Activated naive CD8-positive, alpha-beta T cell (primary cell): ENCODE measurements around the gene RPL22.

Source experiments
- H3K27ac Mint-ChIP-seq: one replicate; pipeline ENCODE4 v1.8.0; 2021; ENCODE audit warnings: mixed read lengths
- H3K27me3 Mint-ChIP-seq: one replicate; pipeline ENCODE4 v1.8.0; 2021; ENCODE audit warnings: mixed read lengths
- H3K36me3 Mint-ChIP-seq: one replicate; pipeline ENCODE4 v1.8.0; 2021; ENCODE audit warnings: mixed read lengths
- H3K4me1 Mint-ChIP-seq: one replicate; pipeline ENCODE4 v1.8.0; 2021; ENCODE audit warnings: low read depth, mixed read lengths
- H3K4me3 Mint-ChIP-seq: one replicate; pipeline ENCODE4 v1.8.0; 2021; ENCODE audit warnings: mild to moderate bottlenecking, mixed read lengths
- H3K9me3 Mint-ChIP-seq: one replicate; pipeline ENCODE4 v1.8.0; 2021; ENCODE audit warnings: low read depth, mixed read lengths

The RPL22 gene

GRCh38 chr1:6212193-6212959 is 13.0 kb upstream of the RPL22 start:
- H3K27me3 Mint-ChIP-seq, result peaks cover 20% of the 10 kb centered on the region
- H3K4me3 Mint-ChIP-seq, result no peak overlapping the region
- no peaks in the 10 kb centered on the region for H3K36me3 Mint-ChIP-seq
- no peak overlapping the region for H3K27ac Mint-ChIP-seq
- H3K9me3 Mint-ChIP-seq, result no peaks in the 10 kb centered on the region
- peaks cover 5% of the 10 kb centered on the region for H3K4me1 Mint-ChIP-seq

GRCh38 chr1:6211731-6212130 is 12.3 kb upstream of the RPL22 start:
- H3K4me1 Mint-ChIP-seq, result peaks cover 8% of the 10 kb centered on the region
- H3K27me3 Mint-ChIP-seq, result peaks cover 18% of the 10 kb centered on the region
- no peaks in the 10 kb centered on the region for H3K9me3 Mint-ChIP-seq

GRCh38 chr1:6210591-6211355 is 11.4 kb upstream of the RPL22 start:
- H3K4me1 Mint-ChIP-seq, result peaks cover 8% of the 10 kb centered on the region
- H3K27me3 Mint-ChIP-seq, result peaks cover 16% of the 10 kb centered on the region
- H3K36me3 Mint-ChIP-seq, result no peaks in the 10 kb centered on the region

More at GRCh38 chr1:6211731-6212130, 12.3 kb upstream of the RPL22 start:
- Mint-ChIP-seq H3K4me3 (no peak overlapping the region), H3K27ac (no peak overlapping the region), H3K36me3 (no peaks in the 10 kb centered on the region)

GRCh38 chr1:6209661-6210580 is 10.5 kb upstream of the RPL22 start:
- no peaks in the 10 kb centered on the region for H3K9me3 Mint-ChIP-seq
- H3K27ac Mint-ChIP-seq, result no peak overlapping the region
- peak overlapping the region; percentile 30 for H3K4me3 Mint-ChIP-seq
- H3K4me1 Mint-ChIP-seq, result peaks cover 11% of the 10 kb centered on the region
- peaks cover 12% of the 10 kb centered on the region for H3K27me3 Mint-ChIP-seq
- H3K36me3 Mint-ChIP-seq, result no peaks in the 10 kb centered on the region

More at GRCh38 chr1:6210591-6211355, 11.4 kb upstream of the RPL22 start:
- Mint-ChIP-seq H3K9me3 (no peaks in the 10 kb centered on the region), H3K4me3 (no peak overlapping the region), H3K27ac (no peak overlapping the region)

GRCh38 chr1:6208723-6209660 is 9.6 kb upstream of the RPL22 start:
- H3K27ac Mint-ChIP-seq, result no peak overlapping the region
- H3K27me3 Mint-ChIP-seq, result peaks cover 12% of the 10 kb centered on the region
- H3K4me3 Mint-ChIP-seq, result peak overlapping the region; percentile 30
- no peaks in the 10 kb centered on the region for H3K9me3 Mint-ChIP-seq
- H3K36me3 Mint-ChIP-seq, result no peaks in the 10 kb centered on the region
- H3K4me1 Mint-ChIP-seq, result peaks cover 13% of the 10 kb centered on the region

GRCh38 chr1:6207921-6208320 is 8.5 kb upstream of the RPL22 start:
- Mint-ChIP-seq H3K4me3 (peak overlapping the region; percentile 35), H3K27ac (no peak overlapping the region)

GRCh38 chr1:6207075-6207885 is 7.9 kb upstream of the RPL22 start:
- Mint-ChIP-seq H3K36me3 (no peaks in the 10 kb centered on the region), H3K4me1 (peaks cover 13% of the 10 kb centered on the region), H3K9me3 (no peaks in the 10 kb centered on the region), H3K27me3 (peaks cover 11% of the 10 kb centered on the region), H3K27ac (no peak overlapping the region), H3K4me3 (peak overlapping the region; percentile 72)

More at GRCh38 chr1:6207921-6208320, 8.5 kb upstream of the RPL22 start:
- Mint-ChIP-seq H3K9me3 (no peaks in the 10 kb centered on the region), H3K36me3 (no peaks in the 10 kb centered on the region), H3K27me3 (peaks cover 12% of the 10 kb centered on the region), H3K4me1 (peaks cover 13% of the 10 kb centered on the region)

GRCh38 chr1:6206520-6206855 is 7.1 kb upstream of the RPL22 start:
- Mint-ChIP-seq H3K27ac (no peak overlapping the region), H3K4me3 (peak overlapping the region; percentile 72), H3K27me3 (peaks cover 8% of the 10 kb centered on the region)

GRCh38 chr1:6205849-6206519 is 6.6 kb upstream of the RPL22 start, which contains the start of gene RNF207:
RNF207 (plus strand) TSS chr1:6206119; CDS start chr1:6206536, 417 bp downstream.
- Mint-ChIP-seq H3K36me3 (no peaks in the 10 kb centered on the region), H3K27ac (no peak within 1 kb of the TSS), H3K27me3 (peaks cover 8% of the 10 kb centered on the region), H3K4me3 (peak within 1 kb of the TSS; percentile 77), H3K4me1 (peaks cover 13% of the 10 kb centered on the region), H3K9me3 (no peaks in the 10 kb centered on the region)

More at GRCh38 chr1:6206520-6206855, 7.1 kb upstream of the RPL22 start:
- peaks cover 13% of the 10 kb centered on the region for H3K4me1 Mint-ChIP-seq
- no peaks in the 10 kb centered on the region for H3K9me3 Mint-ChIP-seq
- no peaks in the 10 kb centered on the region for H3K36me3 Mint-ChIP-seq

GRCh38 chr1:6202256-6202655 is 2.9 kb upstream of the RPL22 start:
- peaks cover 14% of the 10 kb centered on the region for H3K36me3 Mint-ChIP-seq
- H3K27me3 Mint-ChIP-seq, result no peaks in the 10 kb centered on the region
- no peak overlapping the region for H3K27ac Mint-ChIP-seq
- no peaks in the 10 kb centered on the region for H3K9me3 Mint-ChIP-seq
- no peak overlapping the region for H3K4me3 Mint-ChIP-seq
- H3K4me1 Mint-ChIP-seq, result peaks cover 37% of the 10 kb centered on the region

- H3K27me3 Mint-ChIP-seq, result no peaks in the 10 kb centered on the region
- H3K9me3 Mint-ChIP-seq, result no peaks in the 10 kb centered on the region
- H3K4me3 Mint-ChIP-seq, result peak overlapping the region; percentile 99
- H3K36me3 Mint-ChIP-seq, result peaks cover 17% of the 10 kb centered on the region
- H3K27ac Mint-ChIP-seq, result peak overlapping the region; percentile 97
- peaks cover 47% of the 10 kb centered on the region for H3K4me1 Mint-ChIP-seq
These were observed 904 bp upstream of the RPL22 start for GRCh38 chr1:6200188-6200809.

- Mint-ChIP-seq H3K4me1 (peaks cover 42% of the 10 kb centered on the region), H3K9me3 (no peaks in the 10 kb centered on the region)
These were observed 623 bp downstream of the RPL22 start for GRCh38 chr1:6198646-6199297.

More at GRCh38 chr1:6198646-6199297, 623 bp downstream of the RPL22 start:
- Mint-ChIP-seq H3K27me3 (no peaks in the 10 kb centered on the region), H3K4me3 (peak overlapping the region; percentile 99), H3K36me3 (peaks cover 17% of the 10 kb centered on the region), H3K27ac (peak overlapping the region; percentile 97)
